Measurements from ENCODE around the gene CCN2.
"Not testable (repeated sequence)": the region's sequence is repeated elsewhere in the genome, so short reads cannot be mapped to it uniquely, and the experiment has no call there.

CCN2 gene

DNA sequence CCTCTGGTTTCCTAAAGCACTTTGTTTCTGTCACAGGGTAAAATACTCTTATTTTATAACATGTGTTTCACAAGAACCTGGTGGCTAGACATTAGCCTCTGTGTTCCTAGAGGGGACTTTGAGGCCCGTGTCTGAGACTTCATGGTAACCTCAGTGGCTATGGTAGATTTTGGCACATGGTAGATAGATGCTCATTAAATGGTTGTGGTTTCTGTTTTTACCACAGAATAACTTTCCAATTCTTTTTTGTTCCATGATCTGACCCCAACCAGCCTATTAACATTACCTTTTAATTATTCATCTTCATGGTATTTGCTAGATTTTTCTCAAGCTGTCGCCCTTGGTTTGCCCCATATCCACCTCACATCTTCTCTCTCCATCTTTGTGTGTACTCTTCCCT is 34.3 kb downstream of the CCN2 start:
- peaks cover 2% of the 10 kb centered on the region for H3K27me3 ChIP-seq (ENCODE audit: low read depth, low read length)
- H3K4me2 ChIP-seq (ENCODE audit: low read length): no peak overlapping the region

DNA sequence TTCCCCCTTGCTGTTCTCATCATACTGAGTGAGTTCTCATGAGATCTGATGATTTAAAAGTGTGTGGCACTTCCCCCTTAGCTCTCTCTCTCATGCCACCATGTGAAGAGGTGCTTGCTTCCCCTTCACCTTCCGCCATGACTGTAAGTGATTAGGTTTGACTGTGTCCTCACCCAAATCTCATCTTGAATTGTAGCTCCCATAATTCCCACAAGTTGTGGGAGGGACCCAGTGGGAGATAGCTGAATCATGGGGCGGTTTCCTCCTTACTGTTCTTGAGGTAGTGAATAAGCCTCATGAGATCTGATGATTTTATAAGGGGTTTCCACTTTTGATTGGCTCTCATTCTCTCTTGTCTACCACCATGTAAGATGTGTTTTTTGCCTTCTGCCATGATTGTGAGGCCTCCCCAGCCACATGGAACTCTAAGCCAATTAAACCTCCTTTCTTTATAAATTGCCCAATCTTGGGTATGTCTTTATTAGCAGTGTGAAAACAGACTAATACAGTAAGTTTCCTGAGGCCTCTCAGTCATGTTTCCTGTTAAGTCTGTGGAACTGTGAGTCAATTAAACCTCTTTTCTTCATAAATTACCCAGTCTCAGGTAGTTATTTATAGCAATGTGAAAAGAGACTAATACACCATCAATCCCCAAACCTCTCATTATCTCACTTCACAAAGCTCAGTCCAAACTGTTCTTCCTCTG is 34.9 kb downstream of the CCN2 start:
- H3K79me2 ChIP-seq (ENCODE audit: low read length); H3K27me3 ChIP-seq (ENCODE audit: low read depth, low read length); H3K36me3 ChIP-seq (replicated peaks; ENCODE audit: low read depth, low read length); H3K9ac ChIP-seq (ENCODE audit: low read length); H2AFZ ChIP-seq (ENCODE audit: low read depth, low read length); H3K4me2 ChIP-seq (ENCODE audit: low read length); H3K4me1 ChIP-seq (ENCODE audit: low read length); H4K20me1 ChIP-seq (ENCODE audit: insufficient read depth, low read length); H3K4me3 ChIP-seq (ENCODE audit: low read length); H3K27ac ChIP-seq (ENCODE audit: low read length); H3K9me3 ChIP-seq (ENCODE audit: insufficient read depth, low read length): not testable (repeated sequence)

More for the DNA sequence above, 34.3 kb downstream of the CCN2 start:
- Histone ChIP-seq H2AFZ (ENCODE audit: low read depth, low read length) (no peak overlapping the region), H3K9ac (ENCODE audit: low read length) (no peak overlapping the region), H3K4me1 (ENCODE audit: low read length) (peaks cover 7% of the 10 kb centered on the region; the same call in 1 of the 2 replicates), H4K20me1 (ENCODE audit: insufficient read depth, low read length) (no peaks in the 10 kb centered on the region), H3K9me3 (ENCODE audit: insufficient read depth, low read length) (no peaks in the 10 kb centered on the region), H3K27ac (ENCODE audit: low read length) (no peak overlapping the region), H3K79me2 (ENCODE audit: low read length) (no peaks in the 10 kb centered on the region), H3K4me3 (ENCODE audit: low read length) (no peak overlapping the region), H3K36me3 (replicated peaks; ENCODE audit: low read depth, low read length) (no peaks in the 10 kb centered on the region)
- TF ChIP-seq, protein P1, sequence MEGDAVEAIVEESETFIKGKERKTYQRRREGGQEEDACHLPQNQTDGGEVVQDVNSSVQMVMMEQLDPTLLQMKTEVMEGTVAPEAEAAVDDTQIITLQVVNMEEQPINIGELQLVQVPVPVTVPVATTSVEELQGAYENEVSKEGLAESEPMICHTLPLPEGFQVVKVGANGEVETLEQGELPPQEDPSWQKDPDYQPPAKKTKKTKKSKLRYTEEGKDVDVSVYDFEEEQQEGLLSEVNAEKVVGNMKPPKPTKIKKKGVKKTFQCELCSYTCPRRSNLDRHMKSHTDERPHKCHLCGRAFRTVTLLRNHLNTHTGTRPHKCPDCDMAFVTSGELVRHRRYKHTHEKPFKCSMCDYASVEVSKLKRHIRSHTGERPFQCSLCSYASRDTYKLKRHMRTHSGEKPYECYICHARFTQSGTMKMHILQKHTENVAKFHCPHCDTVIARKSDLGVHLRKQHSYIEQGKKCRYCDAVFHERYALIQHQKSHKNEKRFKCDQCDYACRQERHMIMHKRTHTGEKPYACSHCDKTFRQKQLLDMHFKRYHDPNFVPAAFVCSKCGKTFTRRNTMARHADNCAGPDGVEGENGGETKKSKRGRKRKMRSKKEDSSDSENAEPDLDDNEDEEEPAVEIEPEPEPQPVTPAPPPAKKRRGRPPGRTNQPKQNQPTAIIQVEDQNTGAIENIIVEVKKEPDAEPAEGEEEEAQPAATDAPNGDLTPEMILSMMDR (IDR thresholded peaks at IDR 0.05; ENCODE audit: low read depth, low read length): no peak
- no peak for TF ChIP-seq EZH2phosphoT487 (IDR thresholded peaks at IDR 0.05; ENCODE audit: low read depth)

DNA sequence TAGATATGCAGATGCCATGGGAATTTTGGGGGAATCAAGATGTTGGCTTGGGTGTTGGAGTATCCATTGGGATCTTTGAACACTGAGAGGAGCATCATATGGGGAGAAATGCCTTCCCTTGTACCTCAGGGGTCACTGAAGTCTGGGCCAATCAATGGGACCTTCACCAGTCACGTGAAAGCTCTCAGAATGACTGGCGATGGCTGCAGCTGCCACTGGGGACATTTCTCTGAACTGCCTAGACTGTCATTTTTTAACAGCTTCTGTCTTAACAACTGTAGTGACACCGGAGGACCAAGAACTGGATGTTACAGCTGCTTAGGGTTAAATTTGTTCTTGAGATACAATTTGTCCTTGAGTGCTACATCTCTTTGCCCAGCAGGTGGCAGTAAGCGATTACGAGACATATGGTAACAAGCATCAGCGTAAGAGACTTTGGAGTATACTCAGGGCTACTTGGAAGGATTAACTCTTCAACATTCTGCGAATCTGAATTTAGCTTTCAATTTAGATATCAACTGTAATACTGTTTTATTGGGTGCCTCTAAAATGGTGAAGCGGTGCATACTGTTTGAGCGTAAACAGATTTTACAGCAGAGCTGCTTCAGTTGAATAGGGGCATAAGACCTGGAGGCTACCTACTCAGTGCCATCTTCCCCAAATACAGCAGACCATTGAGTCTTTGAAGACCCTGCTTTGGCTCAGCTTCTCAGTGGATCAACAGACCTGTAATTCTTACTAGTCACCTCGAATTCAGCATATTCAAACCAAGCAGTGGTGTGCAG is 36.0 kb downstream of the CCN2 start:
- TF ChIP-seq EZH2phosphoT487 (IDR thresholded peaks at IDR 0.05; ENCODE audit: low read depth): no peak
- TF ChIP-seq, protein P1 (IDR thresholded peaks at IDR 0.05; ENCODE audit: low read depth, low read length): peak; percentile 76
- Histone ChIP-seq H3K9me3 (ENCODE audit: insufficient read depth, low read length) (no peaks in the 10 kb centered on the region), H3K36me3 (replicated peaks; ENCODE audit: low read depth, low read length) (no peaks in the 10 kb centered on the region), H3K79me2 (ENCODE audit: low read length) (no peaks in the 10 kb centered on the region), H3K4me1 (ENCODE audit: low read length) (peaks cover 7% of the 10 kb centered on the region; the same call in 1 of the 2 replicates), H3K27ac (ENCODE audit: low read length) (no peak overlapping the region), H3K4me2 (ENCODE audit: low read length) (peak overlapping the region; percentile 63), H3K27me3 (ENCODE audit: low read depth, low read length) (peaks cover 13% of the 10 kb centered on the region), H2AFZ (ENCODE audit: low read depth, low read length) (peak overlapping the region; percentile 81), H3K4me3 (ENCODE audit: low read length) (peak overlapping the region; percentile 33), H3K9ac (ENCODE audit: low read length) (no peak overlapping the region), H4K20me1 (ENCODE audit: insufficient read depth, low read length) (no peaks in the 10 kb centered on the region)

DNA sequence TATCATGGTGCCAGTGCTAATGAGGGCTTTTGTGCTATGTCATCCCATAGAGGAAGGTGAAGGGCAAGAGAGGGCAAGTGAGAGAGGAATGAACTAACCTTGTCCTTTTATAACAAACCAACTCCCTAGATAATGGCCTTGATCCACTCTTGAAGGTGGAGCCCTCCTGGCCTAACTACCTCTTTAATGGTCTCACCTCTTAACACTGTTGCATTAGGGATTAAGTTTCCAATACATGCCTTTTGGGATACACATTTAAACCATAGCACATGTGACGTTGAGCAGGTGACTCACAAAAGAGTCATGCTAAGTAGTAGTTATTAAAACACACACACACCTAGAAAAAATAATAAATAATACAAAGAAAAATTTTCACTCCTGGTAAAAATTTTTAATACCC is 36.9 kb downstream of the CCN2 start:
- no peaks in the 10 kb centered on the region for H3K79me2 ChIP-seq (ENCODE audit: low read length)
- H3K27me3 ChIP-seq (ENCODE audit: low read depth, low read length): peaks cover 18% of the 10 kb centered on the region
- H3K4me3 ChIP-seq (ENCODE audit: low read length): no peak overlapping the region
- no peak overlapping the region for H3K4me2 ChIP-seq (ENCODE audit: low read length)
- no peaks in the 10 kb centered on the region for H3K9me3 ChIP-seq (ENCODE audit: insufficient read depth, low read length)
- H3K9ac ChIP-seq (ENCODE audit: low read length): no peak overlapping the region
- H4K20me1 ChIP-seq (ENCODE audit: insufficient read depth, low read length): no peaks in the 10 kb centered on the region
- no peaks in the 10 kb centered on the region for H3K36me3 ChIP-seq (replicated peaks; ENCODE audit: low read depth, low read length)
- H2AFZ ChIP-seq (ENCODE audit: low read depth, low read length): no peak overlapping the region
- no peak overlapping the region for H3K27ac ChIP-seq (ENCODE audit: low read length)
- peaks cover 7% of the 10 kb centered on the region; the same call in 1 of the 2 replicates for H3K4me1 ChIP-seq (ENCODE audit: low read length)
- no peak for TF ChIP-seq EZH2phosphoT487 (IDR thresholded peaks at IDR 0.05; ENCODE audit: low read depth)
- TF ChIP-seq, protein P1 (IDR thresholded peaks at IDR 0.05; ENCODE audit: low read depth, low read length): no peak
